Kidney (tissue), 14 donors: ENCODE measurements around the gene FLII. TPM values are rescaled to one million over a fixed set of nuclear protein-coding genes. Genes with fewer than 3 reads are reported as not detected.
A peak's percentile ranks its signal among the peaks of the same experiment; 100 is the strongest.

Experiments used
- DNase-seq, 5 donors: peaks; one replicate each; pipeline ENCODE4 v3.0.0-alpha.2; 2013 to 2020
- FAIRE-seq: peaks from 2 replicates; lab custom pipeline; 2012; peaks lifted over from hg19 to GRCh38; lab: Jason Lieb, UNC
- H3K27ac ChIP-seq, 2 donors: one replicate each; pipeline ENCODE4 v1.7.0; 2013; ENCODE audit warnings: low read depth in 2 of 2, low read length in 2 of 2, inconsistent platforms in 1 of 2
- H3K27me3 ChIP-seq: one replicate; pipeline ENCODE4 v1.7.1; 2013; ENCODE audit warnings: low read length, inconsistent platforms; ENCODE audit not compliant: control insufficient read depth, insufficient read depth
- H3K36me3 ChIP-seq, 3 donors: one replicate each; pipeline versions ENCODE4 v1.7.0 to v1.7.1; 2013; ENCODE audit warnings: low read length in 3 of 3, control low read depth in 1 of 3, inconsistent platforms in 1 of 3; ENCODE audit not compliant: insufficient read depth in 3 of 3, control insufficient read depth in 2 of 3
- H3K4me1 ChIP-seq, 3 donors: one replicate each; pipeline versions ENCODE4 v1.7.0 to v1.7.1; 2013; ENCODE audit warnings: low read length in 3 of 3, inconsistent platforms in 1 of 3, low read depth in 1 of 3; ENCODE audit not compliant: control insufficient read depth in 2 of 3, insufficient read depth in 2 of 3
- H3K4me3 ChIP-seq, 3 donors: one replicate each; pipeline versions ENCODE4 v1.7.0 to v1.8.1; 2013; ENCODE audit warnings: low read length in 3 of 3, control low read depth in 1 of 3, inconsistent platforms in 1 of 3
- H3K9ac ChIP-seq, 3 donors: one replicate each; pipeline versions ENCODE4 v1.7.0 to v1.7.1; 2013; ENCODE audit warnings: low read length in 3 of 3, control low read depth in 1 of 3, inconsistent platforms in 1 of 3
- H3K9me3 ChIP-seq, 3 donors: one replicate each; pipeline versions ENCODE4 v1.7.0 to v1.7.1; 2013; ENCODE audit warnings: low read length in 3 of 3, control low read depth in 1 of 3, inconsistent platforms in 1 of 3; ENCODE audit not compliant: control insufficient read depth in 2 of 3, insufficient read depth in 1 of 3
- intact Hi-C: fragments of 100-400 bp; cut with DNase I; formaldehyde crosslinking; loops from one replicate; pipeline ENCODE4 v1.11.1; 2022
- polyA plus RNA-seq: library from polyadenylated mRNA; stranded (reverse); fragments of 350-450 nt; fragmentation: Illumina TruSeq; extraction: RNeasy Lipid Tissue Mini Kit (QIAGEN cat#74804); gene quantifications from one replicate; pipeline ENCODE4 v1.2.3, GENCODE V29; 2014; ENCODE audit warnings: low read depth, low replicate concordance; ENCODE audit not compliant: insufficient read depth
- total RNA-seq: library from RNA; stranded (reverse); fragmentation: NEBNext Ultra II Directional; extraction: Animal tissue kit (Norgen Biotek cat#: 25700); gene quantifications from one replicate; pipeline ENCODE4 v1.2.1, GENCODE V29; 2021
- TF ChIP-seq, protein P1 (sequence below): IDR thresholded peaks from 3 replicates; pipeline ENCODE4 v1.5.1; 2012; ENCODE audit warnings: mild to moderate bottlenecking, moderate library complexity, borderline replicate concordance; ENCODE audit not compliant: insufficient read depth; ENCODE audit errors: extremely low read depth
- donor health status: control.
- donor health status: control.
- donor health status: control.
- donor health status: control.
- donor health status: control.
- donor health status: DM: yes; HTN: yes; CAD: no.
- donor health status: Normal renal cell carcinoma (clear cell type).

FLII gene
- total and polyA plus RNA-seq, 2 donors from 2014 or later: 139 to 301 TPM

DNA sequence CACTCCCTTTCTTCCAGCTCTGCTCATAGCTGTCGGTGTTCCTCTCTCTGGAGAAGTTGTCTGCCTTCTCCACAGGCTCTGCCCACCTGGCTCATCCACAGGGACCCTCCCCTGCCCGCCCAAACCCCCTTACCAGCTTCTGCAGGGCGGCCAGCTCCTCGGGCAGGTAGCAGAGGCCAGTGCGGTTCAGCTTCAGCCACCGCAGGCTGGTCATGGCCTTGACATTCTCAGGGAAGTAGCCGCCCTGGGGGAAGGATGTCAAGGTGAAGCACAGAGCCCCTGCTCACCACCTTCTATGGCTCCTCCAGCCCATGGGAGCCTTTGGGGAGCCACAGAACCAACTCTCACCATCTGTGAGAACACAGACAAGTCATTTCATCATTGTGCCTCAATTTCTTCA lies 1.8 kb downstream of the FLII start:
- Histone ChIP-seq H3K27me3 (no peaks in the 10 kb centered on the region), H3K4me3 (peak overlapping the region in 2 of 3 donors; percentile 90 to 93), H3K9me3 (no peaks in the 10 kb centered on the region), H3K9ac (peak overlapping the region in 2 of 3 donors; percentile 54 to 97), H3K36me3 (peaks cover 3 to 24% (median 12%) of the 10 kb centered on the region in 3 donors), H3K4me1 (peaks cover 0 to 34% (median 18%) of the 10 kb centered on the region in 3 donors), H3K27ac (peak overlapping the region in 1 of 2 donors; percentile 95)
- intact Hi-C loops: no loop called here
- TF ChIP-seq, protein P1, sequence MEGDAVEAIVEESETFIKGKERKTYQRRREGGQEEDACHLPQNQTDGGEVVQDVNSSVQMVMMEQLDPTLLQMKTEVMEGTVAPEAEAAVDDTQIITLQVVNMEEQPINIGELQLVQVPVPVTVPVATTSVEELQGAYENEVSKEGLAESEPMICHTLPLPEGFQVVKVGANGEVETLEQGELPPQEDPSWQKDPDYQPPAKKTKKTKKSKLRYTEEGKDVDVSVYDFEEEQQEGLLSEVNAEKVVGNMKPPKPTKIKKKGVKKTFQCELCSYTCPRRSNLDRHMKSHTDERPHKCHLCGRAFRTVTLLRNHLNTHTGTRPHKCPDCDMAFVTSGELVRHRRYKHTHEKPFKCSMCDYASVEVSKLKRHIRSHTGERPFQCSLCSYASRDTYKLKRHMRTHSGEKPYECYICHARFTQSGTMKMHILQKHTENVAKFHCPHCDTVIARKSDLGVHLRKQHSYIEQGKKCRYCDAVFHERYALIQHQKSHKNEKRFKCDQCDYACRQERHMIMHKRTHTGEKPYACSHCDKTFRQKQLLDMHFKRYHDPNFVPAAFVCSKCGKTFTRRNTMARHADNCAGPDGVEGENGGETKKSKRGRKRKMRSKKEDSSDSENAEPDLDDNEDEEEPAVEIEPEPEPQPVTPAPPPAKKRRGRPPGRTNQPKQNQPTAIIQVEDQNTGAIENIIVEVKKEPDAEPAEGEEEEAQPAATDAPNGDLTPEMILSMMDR: no peak
- peak in 1 of 5 donors; percentile 61 for DNase-seq
- no peak for FAIRE-seq

DNA sequence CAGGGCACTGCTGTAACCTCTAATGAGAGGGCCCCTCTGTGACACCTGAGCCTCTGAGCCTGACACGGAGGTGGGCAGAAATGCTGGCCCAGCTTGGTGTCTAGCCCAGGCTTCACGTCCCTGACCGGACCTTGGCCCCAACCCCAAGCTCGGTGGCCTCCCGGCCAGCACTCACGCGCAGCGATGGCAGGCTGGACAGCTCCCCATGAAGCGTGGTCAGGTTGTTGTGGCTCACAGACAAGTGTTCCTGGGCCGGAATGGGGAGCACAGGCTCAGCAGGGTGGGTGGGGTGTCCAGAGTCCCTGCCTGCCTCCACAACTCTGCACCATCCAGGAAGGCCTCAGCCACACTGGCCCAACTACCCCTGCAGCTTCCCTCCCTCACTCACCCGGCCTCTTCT lies 2.2 kb downstream of the FLII start:
- H3K27me3 ChIP-seq: no peaks in the 10 kb centered on the region
- DNase-seq: peak in 1 of 5 donors; percentile 73
- TF ChIP-seq, protein P1: no peak
- no peaks in the 10 kb centered on the region for H3K9me3 ChIP-seq
- peaks cover 3 to 29% (median 15%) of the 10 kb centered on the region in 3 donors for H3K36me3 ChIP-seq
- no peak for FAIRE-seq
- H3K4me3 ChIP-seq: no peak overlapping the region
- H3K4me1 ChIP-seq: peaks cover 0 to 30% (median 14%) of the 10 kb centered on the region in 3 donors
- H3K27ac ChIP-seq: no peak overlapping the region
- H3K9ac ChIP-seq: no peak overlapping the region
- intact Hi-C loops: no loop called here

DNA sequence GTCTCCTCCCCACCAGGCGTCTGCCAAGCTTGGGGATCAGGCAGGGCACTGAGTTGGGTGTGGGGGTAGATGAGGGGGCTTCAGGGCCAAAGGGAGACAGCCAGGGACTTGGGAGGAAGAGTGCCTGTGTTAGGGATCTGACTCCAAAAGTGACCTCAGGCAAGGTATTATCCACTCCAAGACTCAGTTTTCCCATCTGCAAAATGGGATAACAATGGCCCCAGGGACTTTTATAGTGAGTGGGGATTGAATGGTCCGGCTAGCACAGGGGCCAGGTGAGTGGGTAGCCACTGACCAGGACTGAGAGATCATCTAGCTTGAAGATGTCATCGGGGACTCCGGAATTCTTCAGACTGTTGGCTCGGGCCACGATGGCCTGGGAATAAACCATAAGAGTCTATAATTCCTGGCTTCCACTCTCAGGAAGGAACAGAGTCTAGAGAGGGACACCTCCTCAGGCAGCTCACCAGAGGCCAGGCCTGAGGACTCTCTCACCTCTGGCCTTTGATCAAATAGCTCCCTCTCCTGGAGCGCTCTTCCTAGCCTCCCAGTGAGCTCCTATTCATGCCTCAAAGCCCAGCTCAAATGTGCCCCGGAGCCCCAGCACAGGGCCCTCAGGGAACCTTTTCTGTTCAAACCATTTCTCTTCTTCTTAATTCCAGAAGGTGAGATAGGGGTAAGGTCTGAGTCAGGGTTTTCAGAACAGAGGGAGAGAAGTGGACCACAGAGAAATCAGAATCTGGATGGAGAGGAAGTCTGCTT lies 3.5 kb downstream of the FLII start:
- Histone ChIP-seq H3K36me3 (peaks cover 3 to 41% (median 15%) of the 10 kb centered on the region in 3 donors), H3K27ac (no peak overlapping the region), H3K9me3 (no peaks in the 10 kb centered on the region), H3K4me1 (peaks cover 0 to 26% (median 10%) of the 10 kb centered on the region in 3 donors), H3K4me3 (no peak overlapping the region), H3K27me3 (no peaks in the 10 kb centered on the region), H3K9ac (no peak overlapping the region)
- TF ChIP-seq, protein P1: no peak
- intact Hi-C loops: no loop called here
- no peak for DNase-seq
- FAIRE-seq: no peak
